Activated T-helper 1 cell treated with anti-CD3 and anti-CD28 coated beads, Interleukin-12 subunit alpha, Interleukin-12 subunit beta, Interleukin-2, Interleukin-4 antibody, amounts not matched to agents 30 ng/mL and 10 ng/mL and 1 ng/mL, durations not matched to agents 14 hours and 24 hours and 36 hours (primary cell): ENCODE results near the gene FTCDNL1. TPM values are rescaled to one million over a fixed set of nuclear protein-coding genes. Genes with fewer than 3 reads are reported as not detected.

Experiments used
- DNase-seq: peaks from one replicate; pipeline ENCODE4 v3.0.0; 2021; ENCODE audit warnings: low spot score
- H3K27ac Mint-ChIP-seq: one replicate; pipeline ENCODE4 v1.8.0; 2021; ENCODE audit warnings: mild to moderate bottlenecking, mixed read lengths
- H3K27me3 Mint-ChIP-seq: one replicate; pipeline ENCODE4 v1.8.0; 2022; ENCODE audit warnings: mild to moderate bottlenecking, moderate library complexity, mixed read lengths; ENCODE audit not compliant: insufficient read depth
- H3K36me3 Mint-ChIP-seq: one replicate; pipeline ENCODE4 v1.8.0; 2021; ENCODE audit warnings: low read depth, mixed read lengths
- H3K4me1 Mint-ChIP-seq: one replicate; pipeline ENCODE4 v1.8.0; 2021; ENCODE audit warnings: low read depth, mixed read lengths
- H3K4me3 Mint-ChIP-seq: one replicate; pipeline ENCODE4 v1.8.0; 2021; ENCODE audit warnings: mild to moderate bottlenecking, moderate library complexity, mixed read lengths
- H3K9me3 Mint-ChIP-seq: one replicate; pipeline ENCODE4 v1.8.0; 2021; ENCODE audit warnings: mixed read lengths
- intact Hi-C: fragments of 100-400 bp; cut with micrococcal nuclease; formaldehyde crosslinking; loops from one replicate; pipeline ENCODE4 v1.15.1; 2024
- total RNA-seq: library from RNA; stranded (reverse); gene quantifications from 2 replicates; pipeline ENCODE4 v1.2.3, GENCODE V29; 2022

The FTCDNL1 gene
- total RNA-seq, 1 donor from 2014 or later, result 1.7 TPM

DNA sequence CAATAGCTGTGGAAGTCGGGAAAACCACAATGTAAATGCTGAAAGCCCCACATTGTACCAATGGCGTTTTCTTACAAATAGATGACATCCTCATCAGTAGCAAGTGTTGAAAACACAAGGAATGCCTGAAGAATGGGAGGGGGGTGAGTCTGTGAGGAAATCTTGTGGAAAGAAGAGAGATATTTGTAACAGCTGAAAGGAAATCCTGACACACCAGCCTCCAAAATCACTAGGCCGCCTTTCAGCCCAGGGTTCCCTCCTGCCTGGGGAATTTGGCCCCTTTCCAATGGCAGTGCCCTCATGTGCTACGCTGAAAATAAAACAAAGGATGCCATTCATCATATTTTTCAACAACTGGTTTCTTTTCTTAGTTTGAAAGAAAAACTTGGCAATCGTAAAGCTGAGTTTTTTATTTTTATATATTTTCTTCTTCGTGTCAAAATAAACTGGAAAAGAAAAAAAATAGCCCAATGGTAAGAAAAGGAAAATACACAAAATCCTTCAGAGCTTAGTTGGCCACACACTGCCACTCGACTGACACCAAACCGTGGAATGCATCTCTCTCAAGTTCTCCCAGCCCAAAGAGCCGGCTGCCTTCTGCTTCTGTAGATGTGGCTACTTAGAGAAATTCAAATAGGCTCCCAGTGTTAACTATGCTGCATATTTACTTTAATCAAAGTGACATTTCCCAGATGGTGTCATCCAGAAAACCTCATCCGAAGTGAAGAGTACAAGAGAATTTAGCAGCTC is 52.0 kb downstream of the FTCDNL1 start:
- Mint-ChIP-seq H3K4me1 (no peaks in the 10 kb centered on the region), H3K36me3 (no peaks in the 10 kb centered on the region), H3K27me3 (peaks cover 5% of the 10 kb centered on the region), H3K4me3 (no peak overlapping the region), H3K27ac (no peak overlapping the region), H3K9me3 (no peaks in the 10 kb centered on the region)
- intact Hi-C loops, result no loop called here
- no peak for DNase-seq

DNA sequence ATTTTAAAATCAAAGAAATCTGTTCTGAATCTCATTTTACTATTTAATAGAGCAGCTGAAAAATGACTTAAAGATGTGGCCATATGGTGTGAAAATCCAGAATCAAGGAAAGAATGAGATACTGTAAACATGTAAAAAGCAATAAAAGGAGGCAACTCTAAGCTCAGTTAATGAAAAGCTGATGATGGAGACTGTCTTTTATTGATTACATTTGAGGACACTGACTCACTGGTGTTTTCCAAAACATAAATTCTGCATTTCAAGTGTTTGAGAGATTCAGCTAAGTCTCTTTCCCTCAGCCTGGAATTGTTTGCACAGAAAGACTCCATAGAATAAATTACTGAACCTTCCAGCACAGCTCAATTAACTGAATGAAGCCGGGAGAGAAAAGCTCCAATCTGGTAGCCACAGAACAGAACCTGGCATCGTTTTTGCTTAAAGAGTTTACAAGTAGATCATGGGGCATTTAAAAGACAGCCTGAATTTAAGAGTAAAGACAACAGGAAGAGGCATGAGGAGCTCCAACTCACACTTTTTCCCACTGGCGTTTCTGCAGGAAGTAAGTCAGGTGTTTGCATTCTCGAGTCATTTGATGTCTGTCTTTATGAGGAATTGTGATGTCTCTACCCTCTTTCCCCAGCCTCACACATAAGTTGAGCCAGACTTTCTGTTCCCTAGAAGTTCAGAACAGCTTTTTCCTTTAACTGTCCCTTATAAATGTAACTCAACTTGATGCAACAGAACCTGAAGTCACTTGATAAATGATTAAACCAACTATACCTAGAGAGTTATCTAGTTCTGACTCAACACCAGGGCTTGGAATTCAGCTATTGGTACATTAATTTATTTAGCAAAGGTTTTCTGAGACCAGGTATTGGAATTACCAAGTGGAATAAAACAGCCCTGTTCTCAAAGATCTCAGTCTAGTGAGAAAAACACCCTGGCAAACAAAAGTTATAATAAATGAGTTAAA is 53.3 kb downstream of the FTCDNL1 start:
- H3K36me3 Mint-ChIP-seq, result no peaks in the 10 kb centered on the region
- no peak overlapping the region for H3K27ac Mint-ChIP-seq
- no peak for DNase-seq
- no peaks in the 10 kb centered on the region for H3K4me1 Mint-ChIP-seq
- H3K27me3 Mint-ChIP-seq, result peaks cover 5% of the 10 kb centered on the region
- H3K4me3 Mint-ChIP-seq, result no peak overlapping the region
- no peaks in the 10 kb centered on the region for H3K9me3 Mint-ChIP-seq
- intact Hi-C loops, result no loop called here

DNA sequence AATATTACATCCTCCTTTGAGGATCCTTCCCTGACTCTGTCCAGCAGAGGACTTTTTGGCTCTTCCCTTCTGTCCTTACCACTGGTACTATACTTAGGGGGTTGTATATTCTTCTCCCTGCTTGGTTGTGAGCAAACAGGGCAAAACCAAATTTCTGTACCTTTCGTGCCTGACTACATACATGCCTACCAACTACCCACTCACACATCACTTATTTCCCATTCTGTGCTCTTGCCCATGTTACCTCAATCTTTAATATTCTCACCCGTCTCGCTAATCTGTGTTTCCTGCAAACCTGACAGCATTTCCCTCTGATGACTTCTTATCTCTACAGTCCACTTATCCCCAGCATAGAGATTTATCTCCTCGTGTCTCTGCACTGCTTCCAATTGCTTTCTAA is 58.6 kb downstream of the FTCDNL1 start:
- H3K4me1 Mint-ChIP-seq, result no peaks in the 10 kb centered on the region
- no peak overlapping the region for H3K27ac Mint-ChIP-seq
- no peak overlapping the region for H3K4me3 Mint-ChIP-seq
- intact Hi-C loops, result no loop called here
- no peaks in the 10 kb centered on the region for H3K36me3 Mint-ChIP-seq
- peaks cover 7% of the 10 kb centered on the region for H3K27me3 Mint-ChIP-seq
- DNase-seq, result no peak
- no peaks in the 10 kb centered on the region for H3K9me3 Mint-ChIP-seq

DNA sequence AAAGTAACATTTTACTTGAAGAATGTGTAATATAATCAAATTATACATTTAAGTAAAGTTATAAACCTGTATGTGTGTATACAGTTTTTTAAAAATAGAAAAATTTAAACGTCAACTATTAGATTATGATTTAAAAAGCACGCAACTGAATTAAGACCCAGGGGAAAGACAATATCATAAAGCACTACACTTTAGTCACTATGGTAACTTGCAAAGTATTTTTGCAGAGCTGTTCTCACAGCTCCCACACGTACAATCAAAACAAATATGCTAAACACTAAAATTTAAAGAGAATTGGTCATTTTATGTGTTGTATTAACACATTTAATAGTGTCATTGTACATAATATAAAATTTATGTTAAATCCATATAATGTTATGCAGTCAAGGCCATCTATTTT is 59.7 kb downstream of the FTCDNL1 start:
- Mint-ChIP-seq H3K4me3 (no peak overlapping the region), H3K27ac (no peak overlapping the region), H3K36me3 (no peaks in the 10 kb centered on the region), H3K4me1 (no peaks in the 10 kb centered on the region), H3K27me3 (peaks cover 7% of the 10 kb centered on the region), H3K9me3 (no peaks in the 10 kb centered on the region)
- intact Hi-C loops, result no loop called here
- DNase-seq, result no peak

DNA sequence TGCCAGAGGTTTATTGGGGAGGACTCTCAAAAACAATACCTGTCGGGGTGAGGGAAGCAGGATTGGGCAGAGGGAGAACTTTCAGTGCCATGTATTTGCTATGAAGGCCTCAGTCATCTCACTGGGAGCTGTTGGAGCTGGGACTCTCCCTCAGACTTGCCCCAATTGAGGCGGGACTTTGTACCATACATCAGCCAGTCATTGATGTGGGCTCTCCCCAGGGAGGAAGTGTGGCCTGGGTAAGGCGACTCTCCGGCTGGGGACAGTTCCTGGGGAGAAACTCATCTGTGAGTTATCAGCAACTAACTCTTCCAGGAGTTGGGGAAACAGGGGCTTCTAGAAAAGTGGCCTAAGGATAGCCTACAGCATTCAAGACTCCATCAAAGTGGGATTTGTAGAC is 66.5 kb downstream of the FTCDNL1 start:
- H3K4me1 Mint-ChIP-seq, result no peaks in the 10 kb centered on the region
- H3K9me3 Mint-ChIP-seq, result no peaks in the 10 kb centered on the region
- no peak overlapping the region for H3K27ac Mint-ChIP-seq
- intact Hi-C loops, result no loop called here
- no peaks in the 10 kb centered on the region for H3K36me3 Mint-ChIP-seq
- no peak for DNase-seq
- H3K4me3 Mint-ChIP-seq, result no peak overlapping the region
- peaks cover 9% of the 10 kb centered on the region for H3K27me3 Mint-ChIP-seq

- DNase-seq, result no peak
- H3K36me3 Mint-ChIP-seq, result no peaks in the 10 kb centered on the region
- no peak overlapping the region for H3K27ac Mint-ChIP-seq
- H3K9me3 Mint-ChIP-seq, result no peaks in the 10 kb centered on the region
- H3K4me3 Mint-ChIP-seq, result no peak overlapping the region
- H3K27me3 Mint-ChIP-seq, result peaks cover 4% of the 10 kb centered on the region
- no peaks in the 10 kb centered on the region for H3K4me1 Mint-ChIP-seq
- intact Hi-C loops, result no loop called here
Measured at GRCh38 chr2:199779589-199779988, 71.4 kb downstream of the FTCDNL1 start.

DNA sequence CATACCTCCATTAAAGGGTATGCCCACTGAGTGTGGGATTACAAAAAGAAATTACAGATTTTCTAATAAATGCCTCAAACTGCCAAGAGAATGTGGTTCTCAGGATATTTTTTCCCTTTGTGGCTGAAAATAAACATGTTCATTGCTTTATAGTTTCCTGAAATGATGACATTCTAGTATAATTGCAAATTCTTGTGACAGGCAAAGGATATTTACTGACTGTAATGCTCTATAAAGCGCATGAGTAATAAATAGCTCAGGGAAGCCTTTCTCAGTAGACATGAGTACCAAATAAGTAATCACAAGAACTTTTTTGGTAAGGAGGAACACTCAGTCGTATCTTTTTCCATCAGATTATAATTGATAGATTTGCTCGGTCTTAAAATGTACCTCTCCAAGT is 72.3 kb downstream of the FTCDNL1 start:
- H3K4me1 Mint-ChIP-seq, result no peaks in the 10 kb centered on the region
- H3K27ac Mint-ChIP-seq, result no peak overlapping the region
- H3K9me3 Mint-ChIP-seq, result no peaks in the 10 kb centered on the region
- intact Hi-C loops, result no loop called here
- DNase-seq, result no peak
- H3K36me3 Mint-ChIP-seq, result no peaks in the 10 kb centered on the region
- peaks cover 4% of the 10 kb centered on the region for H3K27me3 Mint-ChIP-seq
- no peak overlapping the region for H3K4me3 Mint-ChIP-seq

GRCh38 chr2:199777916-199778315 is 73.1 kb downstream of the FTCDNL1 start:
- intact Hi-C loops, result no loop called here
- Mint-ChIP-seq H3K4me1 (no peaks in the 10 kb centered on the region), H3K9me3 (no peaks in the 10 kb centered on the region), H3K4me3 (no peak overlapping the region), H3K36me3 (no peaks in the 10 kb centered on the region), H3K27ac (no peak overlapping the region), H3K27me3 (peaks cover 2% of the 10 kb centered on the region)
- DNase-seq, result no peak

DNA sequence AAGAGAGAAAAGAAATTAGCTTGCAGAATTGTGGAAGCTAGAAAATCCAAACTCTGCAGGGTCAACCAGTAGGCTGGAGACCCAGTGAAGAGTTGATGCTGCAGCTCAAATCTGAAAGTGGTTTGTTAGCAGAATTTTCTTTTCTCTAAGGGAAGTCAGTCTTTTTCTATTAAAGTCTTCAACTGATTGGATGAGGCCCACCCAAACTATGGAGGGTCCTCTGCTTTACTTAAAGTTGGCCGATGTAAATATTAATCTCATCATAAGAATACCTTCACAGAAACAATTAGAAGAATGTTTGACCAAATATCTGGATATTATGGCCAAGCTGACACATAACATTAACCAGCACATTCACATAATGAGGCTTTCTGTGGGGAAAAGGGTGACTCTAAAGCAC is 73.7 kb downstream of the FTCDNL1 start:
- Mint-ChIP-seq H3K27ac (no peak overlapping the region), H3K27me3 (peaks cover 6% of the 10 kb centered on the region), H3K9me3 (no peaks in the 10 kb centered on the region), H3K4me3 (no peak overlapping the region), H3K4me1 (no peaks in the 10 kb centered on the region), H3K36me3 (no peaks in the 10 kb centered on the region)
- intact Hi-C loops, result no loop called here
- DNase-seq, result no peak

DNA sequence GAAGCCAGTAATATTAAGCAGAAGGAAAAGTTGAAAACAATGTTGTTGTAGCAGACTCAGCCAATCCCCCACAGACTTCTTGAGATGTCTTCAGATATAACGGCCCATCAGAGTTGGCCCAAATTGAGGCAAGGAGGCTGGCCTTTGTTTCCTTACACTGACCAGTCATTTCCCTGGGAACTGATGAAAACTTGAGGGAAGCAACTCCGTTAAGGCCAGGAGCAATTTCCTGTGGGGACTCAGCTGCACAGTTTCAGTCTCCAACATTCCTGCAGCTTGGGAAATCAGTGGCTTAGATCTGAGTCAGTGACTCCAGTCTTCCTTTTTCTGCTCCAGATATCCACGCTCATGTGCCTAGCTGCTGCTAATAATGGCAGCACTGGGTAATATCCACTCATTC is 75.7 kb downstream of the FTCDNL1 start:
- H3K4me3 Mint-ChIP-seq, result no peak overlapping the region

GRCh38 chr2:199772035-199772976 is 78.7 kb downstream of the FTCDNL1 start:
- no peaks in the 10 kb centered on the region for H3K36me3 Mint-ChIP-seq
- intact Hi-C loops, result no loop called here
- DNase-seq, result no peak
- H3K27ac Mint-ChIP-seq, result no peak overlapping the region
- no peak overlapping the region for H3K4me3 Mint-ChIP-seq
- peaks cover 7% of the 10 kb centered on the region for H3K27me3 Mint-ChIP-seq
- H3K4me1 Mint-ChIP-seq, result no peaks in the 10 kb centered on the region
- H3K9me3 Mint-ChIP-seq, result no peaks in the 10 kb centered on the region

More for the DNA sequence above, 75.7 kb downstream of the FTCDNL1 start:
- intact Hi-C loops, result no loop called here
- H3K4me1 Mint-ChIP-seq, result no peaks in the 10 kb centered on the region
- H3K27ac Mint-ChIP-seq, result no peak overlapping the region
- H3K27me3 Mint-ChIP-seq, result peaks cover 4% of the 10 kb centered on the region
- no peaks in the 10 kb centered on the region for H3K9me3 Mint-ChIP-seq
- no peaks in the 10 kb centered on the region for H3K36me3 Mint-ChIP-seq
- no peak for DNase-seq

- DNase-seq, result no peak
- no peaks in the 10 kb centered on the region for H3K9me3 Mint-ChIP-seq
- no peaks in the 10 kb centered on the region for H3K4me1 Mint-ChIP-seq
- H3K36me3 Mint-ChIP-seq, result no peaks in the 10 kb centered on the region
- no peak overlapping the region for H3K27ac Mint-ChIP-seq
- peaks cover 8% of the 10 kb centered on the region for H3K27me3 Mint-ChIP-seq
- intact Hi-C loops, result no loop called here
- H3K4me3 Mint-ChIP-seq, result no peak overlapping the region
Measured at GRCh38 chr2:199770716-199771115, 80.3 kb downstream of the FTCDNL1 start.
